ENCODE results near the gene CDYL2.

The CDYL2 gene

GRCh38 chr16:80759419-80760162 lies 44.8 kb downstream of the CDYL2 start:
- H3K4me3 ChIP-seq (replicated peaks; ENCODE audit: low read depth, low read length), result no peak overlapping the region
- no peaks in the 10 kb centered on the region for H3K27me3 ChIP-seq (replicated peaks; ENCODE audit: control insufficient read depth, insufficient read depth, low read length)
- TF ChIP-seq CTCF (IDR thresholded peaks at IDR 0.05; ENCODE audit: insufficient read depth, low read length, poor library complexity, severe bottlenecking), result no peak
- no peaks in the 10 kb centered on the region for H3K36me3 ChIP-seq (ENCODE audit: control insufficient read depth, insufficient read depth, low read length)
- no peak for DNase-seq (ENCODE audit: extremely low read depth, insufficient read length)

GRCh38 chr16:80754476-80754875 lies 49.9 kb downstream of the CDYL2 start:
- no peaks in the 10 kb centered on the region for H3K27me3 ChIP-seq (replicated peaks; ENCODE audit: control insufficient read depth, insufficient read depth, low read length)
- no peak for TF ChIP-seq CTCF (IDR thresholded peaks at IDR 0.05; ENCODE audit: insufficient read depth, low read length, poor library complexity, severe bottlenecking)
- no peak overlapping the region for H3K4me3 ChIP-seq (replicated peaks; ENCODE audit: low read depth, low read length)
- H3K36me3 ChIP-seq (ENCODE audit: control insufficient read depth, insufficient read depth, low read length), result no peaks in the 10 kb centered on the region
- DNase-seq (ENCODE audit: extremely low read depth, insufficient read length), result no peak

DNA sequence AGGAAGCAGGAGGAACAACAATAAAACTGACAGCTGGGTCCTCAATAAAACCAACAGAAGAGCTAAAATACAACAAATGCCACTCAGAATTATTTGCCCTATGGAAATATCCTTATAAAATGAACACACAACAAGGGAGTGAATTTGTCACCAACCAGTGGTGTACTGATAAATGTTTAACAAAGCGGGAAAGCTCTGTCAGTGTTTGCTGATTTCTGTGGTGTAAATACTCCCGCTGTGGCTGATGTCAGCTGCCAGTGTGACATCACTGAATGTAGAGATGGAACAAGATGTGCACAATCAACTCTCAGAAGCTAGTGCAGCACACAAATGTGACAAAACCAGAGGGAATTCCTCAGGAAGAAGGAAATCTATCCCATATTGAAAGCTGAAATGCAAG lies 51.9 kb downstream of the CDYL2 start:
- Histone ChIP-seq H3K36me3 (ENCODE audit: control insufficient read depth, insufficient read depth, low read length) (no peaks in the 10 kb centered on the region), H3K4me3 (replicated peaks; ENCODE audit: low read depth, low read length) (no peak overlapping the region), H3K27me3 (replicated peaks; ENCODE audit: control insufficient read depth, insufficient read depth, low read length) (no peaks in the 10 kb centered on the region)
- no peak for TF ChIP-seq CTCF (IDR thresholded peaks at IDR 0.05; ENCODE audit: insufficient read depth, low read length, poor library complexity, severe bottlenecking)
- DNase-seq (ENCODE audit: extremely low read depth, insufficient read length), result no peak

DNA sequence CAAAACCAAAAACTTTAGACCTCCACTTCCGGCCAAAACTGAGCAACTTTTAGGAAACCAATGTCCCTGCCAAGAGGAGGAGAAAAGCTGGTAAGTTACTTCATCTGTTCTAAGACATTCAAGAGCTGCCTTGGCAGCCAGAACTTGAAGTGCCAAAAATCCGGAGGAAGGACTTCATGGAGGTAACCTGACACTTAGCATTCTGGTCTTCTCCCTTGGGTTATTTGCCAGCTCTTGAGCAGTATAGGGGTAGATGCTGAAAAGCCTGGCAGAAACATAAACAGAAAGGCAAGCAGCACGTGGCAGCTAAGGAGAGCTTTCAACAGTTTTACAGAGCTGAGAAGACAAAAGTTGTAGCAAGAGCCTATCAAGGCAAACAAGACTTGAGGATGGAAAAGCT lies 53.2 kb downstream of the CDYL2 start:
- no peak for TF ChIP-seq CTCF (IDR thresholded peaks at IDR 0.05; ENCODE audit: insufficient read depth, low read length, poor library complexity, severe bottlenecking)
- no peak for DNase-seq (ENCODE audit: extremely low read depth, insufficient read length)
- H3K27me3 ChIP-seq (replicated peaks; ENCODE audit: control insufficient read depth, insufficient read depth, low read length), result no peaks in the 10 kb centered on the region
- no peaks in the 10 kb centered on the region for H3K36me3 ChIP-seq (ENCODE audit: control insufficient read depth, insufficient read depth, low read length)
- H3K4me3 ChIP-seq (replicated peaks; ENCODE audit: low read depth, low read length), result no peak overlapping the region

GRCh38 chr16:80746231-80746630 lies 58.2 kb downstream of the CDYL2 start:
- no peak for DNase-seq (ENCODE audit: extremely low read depth, insufficient read length)
- TF ChIP-seq CTCF (IDR thresholded peaks at IDR 0.05; ENCODE audit: insufficient read depth, low read length, poor library complexity, severe bottlenecking), result no peak
- H3K27me3 ChIP-seq (replicated peaks; ENCODE audit: control insufficient read depth, insufficient read depth, low read length), result no peaks in the 10 kb centered on the region
- H3K36me3 ChIP-seq (ENCODE audit: control insufficient read depth, insufficient read depth, low read length), result no peaks in the 10 kb centered on the region
- H3K4me3 ChIP-seq (replicated peaks; ENCODE audit: low read depth, low read length), result no peak overlapping the region

GRCh38 chr16:80744856-80745255 lies 59.5 kb downstream of the CDYL2 start:
- no peaks in the 10 kb centered on the region for H3K27me3 ChIP-seq (replicated peaks; ENCODE audit: control insufficient read depth, insufficient read depth, low read length)
- no peak for DNase-seq (ENCODE audit: extremely low read depth, insufficient read length)
- no peak overlapping the region for H3K4me3 ChIP-seq (replicated peaks; ENCODE audit: low read depth, low read length)
- H3K36me3 ChIP-seq (ENCODE audit: control insufficient read depth, insufficient read depth, low read length), result no peaks in the 10 kb centered on the region
- TF ChIP-seq CTCF (IDR thresholded peaks at IDR 0.05; ENCODE audit: insufficient read depth, low read length, poor library complexity, severe bottlenecking), result no peak

Measured in GM06990 (cell line).